Ovary (tissue), 9 donors: ENCODE data around the gene RAB11FIP2. TPM values are rescaled to one million over a fixed set of nuclear protein-coding genes. Genes with fewer than 3 reads are reported as not detected.

ENCODE experiments used
- DNase-seq, 5 donors: peaks; one replicate each; pipeline ENCODE4 v3.0.0-alpha.2; 2019 to 2020
- H3K27ac ChIP-seq, 2 donors: fragments of 200-600 bp; one replicate each; pipeline versions ENCODE4 v1.5.1 to v1.8.0; 2019 to 2022
- H3K27me3 ChIP-seq: fragments of 200-600 bp; one replicate; pipeline ENCODE4 v1.8.0; 2022
- H3K36me3 ChIP-seq: fragments of 200-600 bp; sonication (generic); one replicate; pipeline ENCODE4 v1.5.1; 2019
- H3K4me1 ChIP-seq: one replicate; pipeline ENCODE4 v1.8.1; 2013; ENCODE audit warnings: mild to moderate bottlenecking, moderate library complexity; ENCODE audit not compliant: insufficient read depth
- H3K4me3 ChIP-seq: fragments of 200-600 bp; sonication (generic); one replicate; pipeline ENCODE4 v1.5.1; 2017
- H3K9me3 ChIP-seq, 2 donors: fragments of 200-600 bp in 1 of 2; sonication (generic) in 1 of 2; one replicate each; pipeline versions ENCODE4 v1.5.1 to v1.8.1; 2013 to 2019; ENCODE audit warnings: mild to moderate bottlenecking in 1 of 2, moderate library complexity in 1 of 2
- EP300 ChIP-seq: sonication (generic); formaldehyde crosslinking; IDR thresholded peaks from one replicate; pipeline ENCODE4 v1.6.1; 2017; ENCODE audit warnings: antibody characterized with exemption
- POLR2A ChIP-seq: fragments of 450-650 bp; IDR thresholded peaks from one replicate; pipeline ENCODE4 v1.6.1; 2017; ENCODE audit warnings: antibody characterized with exemption, mild to moderate bottlenecking, moderate library complexity
- WGBS, 3 donors: extraction: QIAGEN DNeasy Blood & Tissue Kit in 1 of 3; methylation state at CpG; one replicate each; pipeline versions ENCODE4 v1.1.5 to v1.1.7; 2013 to 2017; 5-methylcytosine and 5-hydroxymethylcytosine counted together
- intact Hi-C, 4 donors: fragments of 100-400 bp; cut with DNase I; formaldehyde crosslinking; loops; one replicate each; pipeline versions ENCODE4 v1.11.0 to v1.15.1; 2022 to 2023
- polyA plus RNA-seq, 2 donors: library from polyadenylated mRNA; stranded (reverse); fragments of 200-250 nt in 1 of 2; fragments of 350-450 nt in 1 of 2; fragmentation: Illumina TruSeq in 1 of 2; extraction: RNeasy Lipid Tissue Mini Kit (QIAGEN cat#74804) in 1 of 2; gene quantifications; one replicate each; pipeline ENCODE4 v1.2.3, GENCODE V29; 2013 to 2014
- total RNA-seq, 7 donors: library from RNA; depleted of rRNA in 2 of 7; stranded (reverse); fragments of >200 nt in 2 of 7; fragmentation: NEBNext Ultra II Directional in 3 of 7; extraction: Animal tissue kit (Norgen Biotek cat#: 25700) in 3 of 7; gene quantifications; one replicate each; pipeline versions ENCODE4 v1.1.0 to v1.2.4, GENCODE V29; 2016 to 2023
- TF ChIP-seq, protein P1 (sequence below), 3 donors: fragments of 450-650 bp in 2 of 3; fragments of 200-600 bp in 1 of 3; IDR thresholded peaks; one replicate each; pipeline versions ENCODE4 v1.5.1 to v1.8.0; 2016 to 2022; ENCODE audit warnings: antibody characterized with exemption in 3 of 3, mild to moderate bottlenecking in 1 of 3
- donor health status: DM: no; HTN: no; CAD: no; lungs with moderate emphysema.
- donor health status: DM: no; HTN: no; CAD: no.
- donor health status: Bipolar disorder and iron deficiency.
- donor health status: DM: yes; HTN: yes; CAD: no.
- donor health status: DM: no; HTN: no; CAD: no.
- donor health status: DM: yes; HTN: yes; CAD: no.

Gene RAB11FIP2
- total and polyA plus RNA-seq, 9 donors: 6.9 to 47.8 (median 26.2) TPM

GRCh38 chr10:117970962-117971361, 75.8 kb downstream of the RAB11FIP2 start:
- H3K27me3 ChIP-seq: no peaks in the 10 kb centered on the region
- peaks cover 5% of the 10 kb centered on the region for H3K4me1 ChIP-seq
- no peaks in the 10 kb centered on the region for H3K36me3 ChIP-seq
- intact Hi-C loops: no loop called here
- DNase-seq: no peak
- no peak overlapping the region for H3K27ac ChIP-seq
- no peak overlapping the region for H3K4me3 ChIP-seq
- TF ChIP-seq, protein P1, sequence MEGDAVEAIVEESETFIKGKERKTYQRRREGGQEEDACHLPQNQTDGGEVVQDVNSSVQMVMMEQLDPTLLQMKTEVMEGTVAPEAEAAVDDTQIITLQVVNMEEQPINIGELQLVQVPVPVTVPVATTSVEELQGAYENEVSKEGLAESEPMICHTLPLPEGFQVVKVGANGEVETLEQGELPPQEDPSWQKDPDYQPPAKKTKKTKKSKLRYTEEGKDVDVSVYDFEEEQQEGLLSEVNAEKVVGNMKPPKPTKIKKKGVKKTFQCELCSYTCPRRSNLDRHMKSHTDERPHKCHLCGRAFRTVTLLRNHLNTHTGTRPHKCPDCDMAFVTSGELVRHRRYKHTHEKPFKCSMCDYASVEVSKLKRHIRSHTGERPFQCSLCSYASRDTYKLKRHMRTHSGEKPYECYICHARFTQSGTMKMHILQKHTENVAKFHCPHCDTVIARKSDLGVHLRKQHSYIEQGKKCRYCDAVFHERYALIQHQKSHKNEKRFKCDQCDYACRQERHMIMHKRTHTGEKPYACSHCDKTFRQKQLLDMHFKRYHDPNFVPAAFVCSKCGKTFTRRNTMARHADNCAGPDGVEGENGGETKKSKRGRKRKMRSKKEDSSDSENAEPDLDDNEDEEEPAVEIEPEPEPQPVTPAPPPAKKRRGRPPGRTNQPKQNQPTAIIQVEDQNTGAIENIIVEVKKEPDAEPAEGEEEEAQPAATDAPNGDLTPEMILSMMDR (IDR thresholded peaks at IDR 0.05): no peak
- TF ChIP-seq POLR2A (no peak), EP300 (no peak)
- H3K9me3 ChIP-seq: no peaks in the 10 kb centered on the region
- 96 to 100% (median 98%) methylated on average over 2 of the region's 2 CpGs for WGBS, 3 donors

GRCh38 chr10:117969592-117969991, 77.1 kb downstream of the RAB11FIP2 start:
- 89 to 98% (median 95%) methylated on average over 1 of the region's 1 CpG for WGBS, 3 donors
- Histone ChIP-seq H3K4me3 (no peak overlapping the region), H3K4me1 (peaks cover 5% of the 10 kb centered on the region), H3K27me3 (no peaks in the 10 kb centered on the region), H3K27ac (no peak overlapping the region), H3K36me3 (no peaks in the 10 kb centered on the region), H3K9me3 (no peaks in the 10 kb centered on the region)
- TF ChIP-seq, protein P1 (IDR thresholded peaks at IDR 0.05): no peak
- no peak for TF ChIP-seq EP300
- no peak for TF ChIP-seq POLR2A
- DNase-seq: no peak
- intact Hi-C loops: no loop called here

DNA sequence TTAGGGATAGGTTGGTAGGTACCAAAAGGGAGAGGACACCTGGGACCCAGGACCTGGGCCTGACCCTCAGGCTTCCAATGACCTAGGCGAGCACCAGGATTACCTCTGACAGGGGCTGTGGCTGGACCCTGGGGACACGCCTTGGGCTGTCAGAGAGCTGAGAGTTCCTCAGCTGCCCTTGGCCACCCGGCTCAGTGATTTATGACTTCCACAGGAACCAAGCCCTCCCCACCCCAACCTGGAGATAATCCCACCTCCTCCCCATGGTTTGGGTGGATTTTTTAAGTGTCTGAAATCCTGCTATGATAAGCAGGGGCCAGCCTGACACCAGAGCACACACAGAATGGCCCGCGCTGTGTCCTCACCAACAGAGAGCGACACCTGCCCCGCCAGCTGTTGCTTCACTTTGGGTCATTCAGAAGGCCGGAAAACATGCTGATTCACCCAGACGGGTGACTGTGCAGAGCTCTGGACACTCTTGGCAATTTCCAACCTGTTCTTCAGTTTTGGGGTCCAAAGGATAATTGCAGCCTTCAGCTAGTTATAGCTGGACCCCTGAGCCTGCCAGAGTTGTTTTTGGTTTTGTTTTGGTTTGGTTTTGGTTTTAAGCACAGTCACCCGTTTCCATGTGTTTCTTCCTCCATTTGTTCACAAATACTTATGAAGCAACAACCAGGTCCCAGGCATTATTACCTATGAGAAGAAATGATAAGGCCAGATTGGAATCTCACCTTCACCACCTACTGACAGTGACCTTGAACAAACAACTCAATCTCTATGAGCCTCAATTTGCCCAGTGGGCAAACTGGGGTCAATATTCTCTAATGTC, 78.2 kb downstream of the RAB11FIP2 start:
- no peak for TF ChIP-seq POLR2A
- TF ChIP-seq, protein P1 (IDR thresholded peaks at IDR 0.05): no peak
- TF ChIP-seq EP300: no peak
- Histone ChIP-seq H3K4me1 (peaks cover 5% of the 10 kb centered on the region), H3K36me3 (no peaks in the 10 kb centered on the region), H3K9me3 (no peaks in the 10 kb centered on the region), H3K4me3 (no peak overlapping the region), H3K27ac (no peak overlapping the region), H3K27me3 (no peaks in the 10 kb centered on the region)
- DNase-seq: no peak
- 85 to 88% (median 86%) methylated on average over 10 of the region's 10 CpGs for WGBS, 3 donors
- intact Hi-C loops: no loop called here

- Histone ChIP-seq H3K27ac (no peak overlapping the region), H3K27me3 (no peaks in the 10 kb centered on the region), H3K4me1 (peaks cover 2% of the 10 kb centered on the region), H3K36me3 (no peaks in the 10 kb centered on the region), H3K9me3 (no peaks in the 10 kb centered on the region), H3K4me3 (no peak overlapping the region)
- intact Hi-C loops: no loop called here
- WGBS, 3 donors: 90 to 93% (median 92%) methylated on average over 7 of the region's 7 CpGs
- no peak for DNase-seq
- TF ChIP-seq, protein P1 (IDR thresholded peaks at IDR 0.05): no peak
- TF ChIP-seq EP300: no peak
- TF ChIP-seq POLR2A: no peak
These were observed 79.5 kb downstream of the RAB11FIP2 start for GRCh38 chr10:117967149-117967650.
